Measurements from ENCODE around the gene MAN1A1. TPM values are rescaled to one million over a fixed set of nuclear protein-coding genes. Genes with fewer than 3 reads are reported as not detected.

MAN1A1 gene
- total RNA-seq, 1 donor: 175 TPM

DNA sequence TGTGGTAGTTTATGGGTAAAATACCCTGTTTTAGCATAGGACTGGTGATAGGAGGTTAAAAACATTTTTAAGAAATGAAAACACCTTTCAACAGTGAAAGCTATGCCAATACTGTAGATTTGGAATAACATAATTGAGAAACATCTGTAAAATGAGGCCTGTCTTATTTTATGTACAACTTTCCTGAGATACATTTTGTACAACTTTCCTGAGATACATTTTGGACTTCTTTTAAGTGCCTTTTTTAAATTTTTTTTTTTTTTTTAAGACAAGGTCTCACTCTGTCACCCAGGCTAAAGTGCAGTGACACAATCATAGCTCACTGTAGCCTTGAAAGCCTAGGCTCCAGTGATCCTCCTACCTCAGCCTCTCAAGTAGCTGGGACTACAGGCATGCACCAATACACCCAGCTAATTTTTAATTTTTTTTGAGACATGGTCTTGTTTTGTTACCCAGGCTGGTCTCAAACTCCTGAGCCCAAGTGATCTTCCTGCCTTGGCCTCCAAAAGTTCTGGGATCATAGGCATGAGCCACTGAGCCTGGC lies 84.6 kb downstream of the MAN1A1 start:
- H3K4me3 ChIP-seq (ENCODE audit: low read depth, low read length): no peak overlapping the region
- TF ChIP-seq CTCF (IDR thresholded peaks at IDR 0.05; ENCODE audit: insufficient read depth, low read length): no peak
- DNase-seq (ENCODE audit: low read depth): no peak

DNA sequence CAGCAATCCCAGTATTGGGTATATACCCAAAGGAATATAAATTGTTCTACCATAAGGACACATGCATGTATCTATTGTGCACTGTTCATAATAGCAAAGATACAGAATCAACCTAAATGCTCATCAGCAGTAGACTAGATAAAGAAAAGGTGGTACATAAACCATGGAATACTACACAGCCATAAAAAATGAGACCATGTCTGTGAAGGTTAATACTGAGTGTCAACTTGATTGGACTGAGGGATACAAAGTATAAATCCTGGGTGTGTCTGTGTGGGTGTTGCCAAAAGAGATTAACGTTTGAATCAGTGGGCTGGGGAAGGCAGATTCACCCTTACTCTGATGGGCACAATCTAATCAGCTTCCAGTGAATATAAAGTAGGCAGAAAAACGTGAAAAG lies 86.9 kb downstream of the MAN1A1 start:
- TF ChIP-seq CTCF (IDR thresholded peaks at IDR 0.05; ENCODE audit: insufficient read depth, low read length): no peak
- no peak for DNase-seq (ENCODE audit: low read depth)
- no peak overlapping the region for H3K4me3 ChIP-seq (ENCODE audit: low read depth, low read length)

DNA sequence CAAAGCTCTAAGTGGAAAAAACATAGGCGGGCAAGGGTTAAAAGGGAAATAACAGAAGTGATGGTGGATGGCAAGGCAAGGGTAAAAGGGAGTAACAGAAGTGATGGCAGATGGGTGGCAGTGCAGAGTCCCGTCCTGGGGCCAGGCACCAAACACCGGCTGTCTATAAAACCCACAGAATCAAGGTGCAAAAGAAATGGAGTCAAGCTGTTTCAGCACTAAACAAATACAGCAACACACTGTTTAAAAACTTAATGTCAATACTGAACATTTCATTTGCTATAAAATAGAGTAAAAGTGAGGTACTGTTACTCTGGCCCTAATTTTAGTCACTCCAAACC lies 87.6 kb downstream of the MAN1A1 start:
- no peak for DNase-seq (ENCODE audit: low read depth)
- H3K4me3 ChIP-seq (ENCODE audit: low read depth, low read length): no peak overlapping the region
- no peak for TF ChIP-seq CTCF (IDR thresholded peaks at IDR 0.05; ENCODE audit: insufficient read depth, low read length)

DNA sequence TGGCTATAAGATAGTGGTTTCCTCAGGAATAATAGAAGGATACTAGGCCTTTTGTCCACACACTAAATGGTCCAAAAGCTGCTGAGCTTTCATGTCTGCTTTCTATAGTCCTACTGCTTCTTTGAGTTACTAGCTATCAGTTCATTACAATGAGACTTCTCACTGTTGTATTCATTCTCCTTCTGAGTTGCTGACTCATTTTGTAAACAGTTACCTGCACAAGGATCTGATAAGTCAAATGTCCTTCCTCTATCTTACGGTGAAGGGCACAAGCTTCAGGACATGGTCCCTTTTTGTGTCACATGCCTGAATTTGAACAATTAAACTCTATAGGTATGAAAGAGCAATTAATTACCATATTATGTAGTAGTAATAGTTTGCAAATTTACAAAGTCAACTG lies 90.5 kb downstream of the MAN1A1 start:
- H3K4me3 ChIP-seq (ENCODE audit: low read depth, low read length): no peak overlapping the region
- TF ChIP-seq CTCF (IDR thresholded peaks at IDR 0.05; ENCODE audit: insufficient read depth, low read length): no peak
- no peak for DNase-seq (ENCODE audit: low read depth)

- no peak for DNase-seq (ENCODE audit: low read depth)
- no peak overlapping the region for H3K4me3 ChIP-seq (ENCODE audit: low read depth, low read length)
- no peak for TF ChIP-seq CTCF (IDR thresholded peaks at IDR 0.05; ENCODE audit: insufficient read depth, low read length)
These were observed 91.8 kb downstream of the MAN1A1 start for GRCh38 chr6:119257726-119258125.

DNA sequence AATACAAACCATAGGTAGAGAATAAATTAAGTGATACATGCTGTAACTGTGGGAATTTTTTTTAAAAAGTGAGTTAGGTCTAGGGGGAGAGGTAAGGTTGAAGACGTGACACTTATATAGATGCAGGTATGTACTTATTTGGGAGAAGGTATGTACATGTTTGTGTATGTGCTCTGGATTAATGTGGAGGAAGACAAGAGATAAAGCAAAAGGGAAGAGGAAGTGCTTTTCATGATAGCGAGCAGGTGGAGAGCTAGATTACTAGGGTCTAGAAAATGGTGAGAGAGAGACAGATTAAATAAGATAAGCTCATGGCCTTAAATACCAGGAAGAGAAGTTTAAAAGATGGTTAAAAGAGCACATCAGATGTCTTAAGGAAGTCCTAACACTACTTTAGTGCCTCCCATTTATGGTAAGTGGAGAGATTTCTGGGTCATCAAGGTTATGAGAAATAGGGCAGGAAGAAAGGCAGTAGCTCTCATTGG lies 92.5 kb downstream of the MAN1A1 start:
- H3K4me3 ChIP-seq (ENCODE audit: low read depth, low read length): no peak overlapping the region
- no peak for TF ChIP-seq CTCF (IDR thresholded peaks at IDR 0.05; ENCODE audit: insufficient read depth, low read length)
- DNase-seq (ENCODE audit: low read depth): no peak

- H3K4me3 ChIP-seq (ENCODE audit: low read depth, low read length): no peak overlapping the region
- DNase-seq (ENCODE audit: low read depth): no peak
- no peak for TF ChIP-seq CTCF (IDR thresholded peaks at IDR 0.05; ENCODE audit: insufficient read depth, low read length)
These were observed 93.2 kb downstream of the MAN1A1 start for GRCh38 chr6:119256392-119256791.

Data from fibroblast of the aortic adventitia (primary cell).